22Rv1 (cell line): ENCODE measurements around the gene TESK2.

Experiments
- CTCF ChIP-seq: fragments of 450-650 bp; IDR thresholded peaks from 2 replicates; pipeline ENCODE4 v1.5.1; 2017; ENCODE audit warnings: mild to moderate bottlenecking
- ZFX ChIP-seq: fragments of 450-650 bp; IDR thresholded peaks from 2 replicates; pipeline ENCODE4 v1.6.1; 2017; ENCODE audit warnings: antibody characterized with exemption, borderline replicate concordance

- TF ChIP-seq CTCF (no peak), ZFX (no peak)
Measured at GRCh38 chr1:45344499-45344898, 146.5 kb downstream of the TESK2 start.
